Measurements from ENCODE around the gene PARD3. TPM values are rescaled to one million over a fixed set of nuclear protein-coding genes. Genes with fewer than 3 reads are reported as not detected.

The PARD3 gene
- total RNA-seq, 2 donors from 2014 or later: 32.0 to 61.9 TPM

DNA sequence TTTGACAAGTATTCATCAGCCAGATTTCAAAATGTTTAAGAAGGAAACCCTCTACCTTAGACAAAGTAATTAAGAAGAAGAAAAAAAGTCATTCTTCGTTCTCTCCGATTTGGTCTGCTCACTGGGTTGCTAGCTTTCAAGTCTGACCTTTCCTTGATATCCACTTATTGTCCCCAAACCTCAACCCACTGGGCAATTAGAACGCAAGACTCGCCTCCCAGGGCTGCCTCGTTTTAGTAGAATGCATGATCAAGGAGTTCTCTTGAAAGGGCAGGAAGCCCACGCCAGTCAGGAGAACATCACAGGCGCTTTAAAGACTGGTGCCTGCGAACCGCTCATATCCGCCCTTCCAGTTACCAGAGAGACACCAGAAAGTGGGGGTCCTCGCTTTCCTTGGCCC is 637.7 kb downstream of the PARD3 start:
- Histone ChIP-seq H3K27me3 (replicated peaks; ENCODE audit: insufficient read depth) (no peaks in the 10 kb centered on the region), H3K36me3 (no peaks in the 10 kb centered on the region), H3K4me1 (replicated peaks) (no peaks in the 10 kb centered on the region), H3K27ac (no peak overlapping the region), H3K4me3 (no peak overlapping the region), H3K9me3 (no peaks in the 10 kb centered on the region)
- TF ChIP-seq POLR2A (IDR thresholded peaks at IDR 0.05) (no peak), POLR2AphosphoS5 (IDR thresholded peaks at IDR 0.05) (no peak)
- TF ChIP-seq, protein P1, sequence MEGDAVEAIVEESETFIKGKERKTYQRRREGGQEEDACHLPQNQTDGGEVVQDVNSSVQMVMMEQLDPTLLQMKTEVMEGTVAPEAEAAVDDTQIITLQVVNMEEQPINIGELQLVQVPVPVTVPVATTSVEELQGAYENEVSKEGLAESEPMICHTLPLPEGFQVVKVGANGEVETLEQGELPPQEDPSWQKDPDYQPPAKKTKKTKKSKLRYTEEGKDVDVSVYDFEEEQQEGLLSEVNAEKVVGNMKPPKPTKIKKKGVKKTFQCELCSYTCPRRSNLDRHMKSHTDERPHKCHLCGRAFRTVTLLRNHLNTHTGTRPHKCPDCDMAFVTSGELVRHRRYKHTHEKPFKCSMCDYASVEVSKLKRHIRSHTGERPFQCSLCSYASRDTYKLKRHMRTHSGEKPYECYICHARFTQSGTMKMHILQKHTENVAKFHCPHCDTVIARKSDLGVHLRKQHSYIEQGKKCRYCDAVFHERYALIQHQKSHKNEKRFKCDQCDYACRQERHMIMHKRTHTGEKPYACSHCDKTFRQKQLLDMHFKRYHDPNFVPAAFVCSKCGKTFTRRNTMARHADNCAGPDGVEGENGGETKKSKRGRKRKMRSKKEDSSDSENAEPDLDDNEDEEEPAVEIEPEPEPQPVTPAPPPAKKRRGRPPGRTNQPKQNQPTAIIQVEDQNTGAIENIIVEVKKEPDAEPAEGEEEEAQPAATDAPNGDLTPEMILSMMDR (IDR thresholded peaks at IDR 0.05): no peak
- no peak for DNase-seq (ENCODE audit: low spot score)
- intact Hi-C loops (cut with DNase I): no loop called here
- WGBS: 87% methylated on average over 11 of the region's 11 CpGs

GRCh38 chr10:34176351-34176750 is 638.7 kb downstream of the PARD3 start:
- intact Hi-C loops (cut with DNase I): no loop called here
- Histone ChIP-seq H3K9me3 (no peaks in the 10 kb centered on the region), H3K4me1 (replicated peaks) (no peaks in the 10 kb centered on the region), H3K36me3 (no peaks in the 10 kb centered on the region), H3K27me3 (replicated peaks; ENCODE audit: insufficient read depth) (no peaks in the 10 kb centered on the region), H3K27ac (no peak overlapping the region), H3K4me3 (no peak overlapping the region)
- no peak for DNase-seq (ENCODE audit: low spot score)
- WGBS: 79% methylated on average over 5 of the region's 5 CpGs
- TF ChIP-seq POLR2AphosphoS5 (IDR thresholded peaks at IDR 0.05): no peak
- TF ChIP-seq, protein P1 (IDR thresholded peaks at IDR 0.05): no peak
- no peak for TF ChIP-seq POLR2A (IDR thresholded peaks at IDR 0.05)

DNA sequence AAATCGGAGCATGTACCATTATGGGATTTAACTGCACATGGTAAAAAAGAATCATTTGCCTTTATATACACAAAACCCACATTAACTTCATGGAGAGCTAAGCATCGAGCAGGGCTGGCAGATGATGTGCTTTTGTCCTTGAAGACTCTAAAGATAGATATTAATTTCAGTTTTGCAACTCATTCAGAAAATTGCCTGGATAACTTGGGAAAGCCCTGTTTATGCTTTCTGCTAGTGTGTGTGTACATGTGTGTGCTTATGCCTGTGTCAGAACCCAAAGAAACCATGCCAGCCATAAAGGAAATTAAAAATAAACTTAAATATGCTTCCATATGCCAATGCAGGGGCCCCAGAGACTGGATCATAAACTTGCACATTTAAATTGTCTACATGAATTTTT is 640.0 kb downstream of the PARD3 start:
- no peak for DNase-seq (ENCODE audit: low spot score)
- Histone ChIP-seq H3K27me3 (replicated peaks; ENCODE audit: insufficient read depth) (no peaks in the 10 kb centered on the region), H3K4me1 (replicated peaks) (no peaks in the 10 kb centered on the region), H3K9me3 (no peaks in the 10 kb centered on the region), H3K27ac (no peak overlapping the region), H3K4me3 (no peak overlapping the region), H3K36me3 (no peaks in the 10 kb centered on the region)
- 87% methylated on average over 2 of the region's 2 CpGs for WGBS
- TF ChIP-seq POLR2A (IDR thresholded peaks at IDR 0.05) (no peak), POLR2AphosphoS5 (IDR thresholded peaks at IDR 0.05) (no peak)
- TF ChIP-seq, protein P1 (IDR thresholded peaks at IDR 0.05): no peak
- intact Hi-C loops (cut with DNase I): no loop called here

- TF ChIP-seq POLR2A (IDR thresholded peaks at IDR 0.05) (no peak), POLR2AphosphoS5 (IDR thresholded peaks at IDR 0.05) (no peak)
- TF ChIP-seq, protein P1 (IDR thresholded peaks at IDR 0.05): no peak
- Histone ChIP-seq H3K27ac (no peak overlapping the region), H3K9me3 (no peaks in the 10 kb centered on the region), H3K4me1 (replicated peaks) (no peaks in the 10 kb centered on the region), H3K4me3 (no peak overlapping the region), H3K27me3 (replicated peaks; ENCODE audit: insufficient read depth) (no peaks in the 10 kb centered on the region), H3K36me3 (no peaks in the 10 kb centered on the region)
- no peak for DNase-seq (ENCODE audit: low spot score)
- intact Hi-C loops (cut with DNase I): no loop called here
- 81% methylated on average over 8 of the region's 8 CpGs for WGBS
Measured at GRCh38 chr10:34172936-34173533, 642.1 kb downstream of the PARD3 start.

DNA sequence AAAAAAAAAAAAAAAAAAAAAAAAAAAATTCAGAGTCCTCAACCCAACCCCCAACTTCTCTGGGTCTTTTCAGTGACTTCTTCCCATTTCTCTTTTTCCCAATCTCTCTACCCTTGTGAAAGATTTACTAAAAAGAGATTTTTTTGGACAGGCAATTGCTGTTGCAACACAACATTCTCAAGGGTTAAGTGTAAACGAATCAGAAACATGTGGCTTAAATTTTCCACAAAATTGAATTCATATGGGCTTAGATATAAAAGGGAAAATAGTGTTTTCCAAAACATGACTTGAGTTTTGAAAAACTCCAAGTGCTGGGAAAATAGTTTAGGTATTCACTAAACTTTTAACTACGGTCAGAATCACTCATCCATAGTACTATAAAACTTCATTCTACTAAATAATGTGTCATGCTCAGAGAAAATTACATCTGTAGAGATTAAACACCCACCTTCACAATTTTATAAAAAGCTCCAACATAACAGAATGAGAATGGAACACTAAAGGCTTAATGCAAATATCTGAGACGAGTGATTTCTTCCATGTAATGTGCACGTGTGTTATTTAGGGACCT is 643.1 kb downstream of the PARD3 start:
- H3K27me3 ChIP-seq (replicated peaks; ENCODE audit: insufficient read depth): no peaks in the 10 kb centered on the region
- H3K4me3 ChIP-seq: no peak overlapping the region
- TF ChIP-seq POLR2AphosphoS5 (IDR thresholded peaks at IDR 0.05) (no peak), POLR2A (IDR thresholded peaks at IDR 0.05) (no peak)
- TF ChIP-seq, protein P1 (IDR thresholded peaks at IDR 0.05): no peak
- H3K9me3 ChIP-seq: no peaks in the 10 kb centered on the region
- no peak for DNase-seq (ENCODE audit: low spot score)
- intact Hi-C loops (cut with DNase I): no loop called here
- 67% methylated on average over 4 of the region's 4 CpGs for WGBS
- H3K27ac ChIP-seq: no peak overlapping the region
- no peaks in the 10 kb centered on the region for H3K36me3 ChIP-seq
- no peaks in the 10 kb centered on the region for H3K4me1 ChIP-seq (replicated peaks)
